Loucy (cell line): ENCODE data around the gene SIGLEC12.

Source experiments
- CTCF ChIP-seq: fragments of 200-600 bp; sonication (generic); conservative IDR thresholded peaks from 2 replicates; pipeline ENCODE4 v1.5.1; 2014; ENCODE audit warnings: mild to moderate bottlenecking, antibody characterized with exemption, low read length
- EZH2phosphoT487 ChIP-seq: fragments of 200-600 bp; IDR thresholded peaks from 2 replicates; pipeline ENCODE4 v1.6.1; 2018; ENCODE audit warnings: antibody characterized with exemption, mild to moderate bottlenecking, moderate library complexity, borderline replicate concordance

GRCh38 chr19:51548213-51548651, 46.6 kb upstream of the SIGLEC12 start:
- TF ChIP-seq CTCF: no peak
- no peak for TF ChIP-seq EZH2phosphoT487
